ENCODE measurements around the gene ARHGAP15. TPM values are rescaled to one million over a fixed set of nuclear protein-coding genes. Genes with fewer than 3 reads are reported as not detected.

ARHGAP15 gene
- total RNA-seq, 1 donor from 2014 or later = 9.1 TPM

GRCh38 chr2:143397884-143398614 lies 268.8 kb downstream of the ARHGAP15 start:
- no peak for DNase-seq (ENCODE audit: extremely low spot score in 2 of 2)
- H3K4me3 ChIP-seq = no peak overlapping the region
- H3K27me3 ChIP-seq = no peaks in the 10 kb centered on the region
- H3K9me3 ChIP-seq = no peaks in the 10 kb centered on the region
- TF ChIP-seq POLR2AphosphoS5 (IDR thresholded peaks at IDR 0.05; ENCODE audit: insufficient read depth in 1 of 2, low read depth in 1 of 2) (no peak), CTCF (IDR thresholded peaks at IDR 0.05) (no peak), POLR2A (IDR thresholded peaks at IDR 0.05) (no peak)
- peak overlapping the region; percentile 33 for H3K27ac ChIP-seq
- H3K4me1 ChIP-seq = peaks cover 14% of the 10 kb centered on the region
- intact Hi-C loops (cut with DNase I) = no loop called here
- H3K36me3 ChIP-seq = no peaks in the 10 kb centered on the region

- H3K36me3 ChIP-seq = no peaks in the 10 kb centered on the region
- intact Hi-C loops (cut with DNase I) = no loop called here
- H3K4me3 ChIP-seq = no peak overlapping the region
- H3K4me1 ChIP-seq = peaks cover 14% of the 10 kb centered on the region
- H3K9me3 ChIP-seq = no peaks in the 10 kb centered on the region
- no peak for DNase-seq (ENCODE audit: extremely low spot score in 2 of 2)
- no peaks in the 10 kb centered on the region for H3K27me3 ChIP-seq
- no peak for TF ChIP-seq POLR2AphosphoS5 (IDR thresholded peaks at IDR 0.05; ENCODE audit: insufficient read depth in 1 of 2, low read depth in 1 of 2)
- TF ChIP-seq POLR2A (IDR thresholded peaks at IDR 0.05) = no peak
- no peak for TF ChIP-seq CTCF (IDR thresholded peaks at IDR 0.05)
- peak overlapping the region; percentile 33 for H3K27ac ChIP-seq
Measured at GRCh38 chr2:143398781-143399180, 269.6 kb downstream of the ARHGAP15 start.

GRCh38 chr2:143399631-143400069 lies 270.4 kb downstream of the ARHGAP15 start:
- H3K36me3 ChIP-seq = no peaks in the 10 kb centered on the region
- no peak for DNase-seq (ENCODE audit: extremely low spot score in 2 of 2)
- H3K27me3 ChIP-seq = no peaks in the 10 kb centered on the region
- H3K27ac ChIP-seq = no peak overlapping the region
- intact Hi-C loops (cut with DNase I) = no loop called here
- H3K4me1 ChIP-seq = peaks cover 14% of the 10 kb centered on the region
- TF ChIP-seq POLR2AphosphoS5 (IDR thresholded peaks at IDR 0.05; ENCODE audit: insufficient read depth in 1 of 2, low read depth in 1 of 2) = no peak
- TF ChIP-seq CTCF (IDR thresholded peaks at IDR 0.05) = no peak
- no peak for TF ChIP-seq POLR2A (IDR thresholded peaks at IDR 0.05)
- H3K4me3 ChIP-seq = no peak overlapping the region
- H3K9me3 ChIP-seq = no peaks in the 10 kb centered on the region

GRCh38 chr2:143401861-143402260 lies 272.6 kb downstream of the ARHGAP15 start:
- DNase-seq (ENCODE audit: extremely low spot score in 2 of 2) = no peak
- Histone ChIP-seq H3K9me3 (no peaks in the 10 kb centered on the region), H3K27ac (no peak overlapping the region), H3K4me3 (no peak overlapping the region), H3K27me3 (no peaks in the 10 kb centered on the region), H3K36me3 (no peaks in the 10 kb centered on the region), H3K4me1 (peaks cover 14% of the 10 kb centered on the region)
- intact Hi-C loops (cut with DNase I) = no loop called here
- TF ChIP-seq CTCF (IDR thresholded peaks at IDR 0.05) (no peak), POLR2A (IDR thresholded peaks at IDR 0.05) (no peak), POLR2AphosphoS5 (IDR thresholded peaks at IDR 0.05; ENCODE audit: insufficient read depth in 1 of 2, low read depth in 1 of 2) (no peak)

GRCh38 chr2:143402451-143402850 lies 273.2 kb downstream of the ARHGAP15 start:
- intact Hi-C loops (cut with DNase I) = no loop called here
- peaks cover 14% of the 10 kb centered on the region for H3K4me1 ChIP-seq
- TF ChIP-seq CTCF (IDR thresholded peaks at IDR 0.05) (no peak), POLR2A (IDR thresholded peaks at IDR 0.05) (no peak), POLR2AphosphoS5 (IDR thresholded peaks at IDR 0.05; ENCODE audit: insufficient read depth in 1 of 2, low read depth in 1 of 2) (no peak)
- no peaks in the 10 kb centered on the region for H3K27me3 ChIP-seq
- H3K36me3 ChIP-seq = no peaks in the 10 kb centered on the region
- no peaks in the 10 kb centered on the region for H3K9me3 ChIP-seq
- no peak for DNase-seq (ENCODE audit: extremely low spot score in 2 of 2)
- H3K4me3 ChIP-seq = no peak overlapping the region
- no peak overlapping the region for H3K27ac ChIP-seq

All from vagina (tissue), 2 donors.